Colonic mucosa (tissue), 4 donors: ENCODE data around the gene RRAS. TPM values are rescaled to one million over a fixed set of nuclear protein-coding genes. Genes with fewer than 3 reads are reported as not detected.
A peak's percentile ranks its signal among the peaks of the same experiment; 100 is the strongest.

Experiments
- DNase-seq: peaks from one replicate; pipeline ENCODE4 v3.0.0-alpha.2; 2020
- H3K27ac ChIP-seq: fragments of 200-600 bp; one replicate; pipeline ENCODE4 v1.8.0; 2021
- H3K27me3 ChIP-seq: fragments of 200-600 bp; one replicate; pipeline ENCODE4 v1.8.0; 2021
- H3K36me3 ChIP-seq: fragments of 200-600 bp; one replicate; pipeline ENCODE4 v1.8.0; 2021
- H3K4me1 ChIP-seq: fragments of 200-600 bp; one replicate; pipeline ENCODE4 v1.8.0; 2021; ENCODE audit warnings: mild to moderate bottlenecking
- H3K4me3 ChIP-seq: fragments of 200-600 bp; one replicate; pipeline ENCODE4 v1.8.0; 2021
- H3K9ac ChIP-seq, 2 donors: one replicate each; pipeline ENCODE4 v1.7.0; 2013; ENCODE audit warnings: control low read depth in 2 of 2, low read depth in 2 of 2, low read length in 2 of 2
- H3K9me3 ChIP-seq: fragments of 200-600 bp; one replicate; pipeline ENCODE4 v1.8.0; 2021
- CTCF ChIP-seq: fragments of 200-600 bp; IDR thresholded peaks from one replicate; pipeline ENCODE4 v1.8.0; 2022; ENCODE audit warnings: antibody characterized with exemption, mild to moderate bottlenecking
- intact Hi-C: fragments of 100-400 bp; cut with DNase I; formaldehyde crosslinking; loops from one replicate; pipeline ENCODE4 v1.14.1; 2022
- total RNA-seq, 2 donors: library from RNA; stranded (reverse); fragmentation: NEBNext Ultra II Directional in 1 of 2; extraction: Animal tissue kit (Norgen Biotek cat#: 25700) in 1 of 2; gene quantifications; one replicate each; pipeline ENCODE4 v1.2.1, GENCODE V29; 2021
- donor health status: healthy.
- donor health status: DM: no; HTN: no; CAD: no.
- donor health status: DM: no; HTN: no; CAD: no.

Gene RRAS
- total RNA-seq, 2 donors from 2014 or later = 45.7 to 62.2 TPM

DNA sequence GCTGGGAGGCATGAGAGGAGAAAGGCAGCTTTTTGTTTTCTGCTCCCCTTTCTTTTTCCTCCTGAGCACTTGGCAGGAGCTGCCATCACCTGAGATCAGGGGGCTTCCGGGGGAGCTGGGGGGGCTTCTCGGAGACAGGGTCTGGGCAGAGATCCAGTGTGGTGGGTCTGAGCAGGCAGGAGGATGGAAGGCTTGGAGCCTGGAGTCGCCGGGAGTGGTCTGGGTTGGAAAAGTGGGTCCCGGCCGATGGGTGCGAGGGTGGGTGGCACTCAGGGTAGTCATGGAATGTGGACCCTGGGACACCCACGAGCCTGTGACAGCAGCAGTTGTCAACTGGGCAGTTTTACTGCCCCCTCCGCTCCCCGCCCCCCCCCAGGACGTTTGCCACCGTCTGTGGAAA is 47.2 kb upstream of the RRAS start:
- Histone ChIP-seq H3K36me3 (no peaks in the 10 kb centered on the region), H3K4me3 (no peak overlapping the region), H3K4me1 (peaks cover 4% of the 10 kb centered on the region), H3K9me3 (no peaks in the 10 kb centered on the region), H3K27me3 (peaks cover 12% of the 10 kb centered on the region), H3K27ac (no peak overlapping the region), H3K9ac (no peak overlapping the region)
- intact Hi-C loops = no loop called here
- no peak for TF ChIP-seq CTCF
- DNase-seq = no peak

- Histone ChIP-seq H3K4me1 (peaks cover 4% of the 10 kb centered on the region), H3K27me3 (peaks cover 12% of the 10 kb centered on the region), H3K9ac (no peak overlapping the region), H3K27ac (no peak overlapping the region), H3K9me3 (no peaks in the 10 kb centered on the region), H3K36me3 (no peaks in the 10 kb centered on the region), H3K4me3 (no peak overlapping the region)
- DNase-seq = no peak
- TF ChIP-seq CTCF = no peak
- intact Hi-C loops = no loop called here
Observed at GRCh38 chr19:49686503-49687088, 46.7 kb upstream of the RRAS start.

GRCh38 chr19:49685845-49686332 is 45.9 kb upstream of the RRAS start:
- Histone ChIP-seq H3K27ac (no peak overlapping the region), H3K4me3 (no peak overlapping the region), H3K36me3 (no peaks in the 10 kb centered on the region), H3K4me1 (peaks cover 5% of the 10 kb centered on the region), H3K9me3 (no peaks in the 10 kb centered on the region), H3K27me3 (peaks cover 12% of the 10 kb centered on the region), H3K9ac (no peak overlapping the region)
- intact Hi-C loops = no loop called here
- no peak for TF ChIP-seq CTCF
- DNase-seq = no peak

- Histone ChIP-seq H3K27ac (no peak overlapping the region), H3K9ac (no peak overlapping the region), H3K27me3 (peaks cover 6% of the 10 kb centered on the region), H3K4me1 (peaks cover 11% of the 10 kb centered on the region), H3K4me3 (no peak overlapping the region), H3K36me3 (no peaks in the 10 kb centered on the region), H3K9me3 (no peaks in the 10 kb centered on the region)
- intact Hi-C loops = no loop called here
- TF ChIP-seq CTCF = no peak
- no peak for DNase-seq
Observed at GRCh38 chr19:49684983-49685553, 45.1 kb upstream of the RRAS start.

DNA sequence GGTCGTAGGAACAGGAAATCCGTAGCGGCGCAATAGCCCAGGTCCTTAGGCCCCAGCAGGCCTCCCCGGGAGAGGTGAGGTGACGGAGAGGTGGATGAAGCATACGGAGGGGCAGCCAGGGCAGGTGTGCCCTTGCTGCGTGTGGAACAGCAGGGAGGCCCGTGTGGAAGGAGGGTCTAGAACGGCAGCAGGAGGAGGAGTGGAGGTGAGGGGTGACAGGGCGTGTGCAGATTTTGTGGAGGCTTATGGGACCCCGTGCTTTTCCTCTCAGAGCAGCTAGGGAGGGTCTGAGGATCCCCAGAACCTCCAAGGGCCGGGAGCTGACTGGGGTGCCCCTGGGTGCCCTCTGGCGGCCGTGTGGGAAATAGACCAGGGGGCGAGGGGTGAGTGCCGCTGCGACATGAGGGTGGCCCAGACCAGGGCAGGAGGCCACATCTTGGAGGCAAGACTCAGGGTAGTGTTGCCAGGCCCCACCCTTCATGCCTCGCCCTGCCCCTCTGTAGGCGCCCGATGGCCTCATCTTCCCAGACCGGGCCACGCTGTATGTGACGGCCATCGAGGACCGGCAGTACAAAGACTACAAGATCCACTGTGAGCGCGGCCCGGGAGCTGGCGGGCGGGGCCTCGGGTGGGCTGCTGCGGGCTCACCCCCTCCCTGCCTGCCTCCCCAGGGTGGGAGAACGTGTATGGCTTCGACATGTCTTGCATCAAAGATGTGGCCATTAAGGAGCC is 44.5 kb upstream of the RRAS start:
- Histone ChIP-seq H3K27me3 (no peaks in the 10 kb centered on the region), H3K4me1 (peaks cover 9% of the 10 kb centered on the region), H3K36me3 (no peaks in the 10 kb centered on the region), H3K9me3 (no peaks in the 10 kb centered on the region), H3K27ac (no peak overlapping the region), H3K9ac (no peak overlapping the region), H3K4me3 (no peak overlapping the region)
- TF ChIP-seq CTCF = peak; percentile 55
- intact Hi-C loops = no loop called here
- no peak for DNase-seq
